Endodermal cell (in vitro differentiated cells): ENCODE measurements around the gene SELENOH. TPM values are rescaled to one million over a fixed set of nuclear protein-coding genes. Genes with fewer than 3 reads are reported as not detected.

Experiments used
- DNase-seq: peaks from one replicate; pipeline ENCODE4 v3.0.0-alpha.2; 2017
- H3K27ac ChIP-seq: 2 replicates; pipeline ENCODE4 v1.5.1; 2013; ENCODE audit warnings: mild to moderate bottlenecking, low read depth, low read length, moderate library complexity
- H3K27me3 ChIP-seq: 2 replicates; pipeline ENCODE4 v1.6.1; 2013; ENCODE audit warnings: mild to moderate bottlenecking, low read length, moderate library complexity; ENCODE audit not compliant: insufficient read depth, control insufficient read depth, poor library complexity, severe bottlenecking
- H3K36me3 ChIP-seq: 2 replicates; pipeline ENCODE4 v1.7.0; 2013; ENCODE audit warnings: mild to moderate bottlenecking, low read length, moderate library complexity; ENCODE audit not compliant: control insufficient read depth, insufficient read depth
- H3K4me1 ChIP-seq: one replicate; pipeline ENCODE4 v1.7.0; 2013; ENCODE audit warnings: low read length; ENCODE audit not compliant: control insufficient read depth, insufficient read depth
- H3K4me3 ChIP-seq: 2 replicates; pipeline ENCODE4 v1.5.1; 2013; ENCODE audit warnings: mild to moderate bottlenecking, low read length, moderate library complexity
- H3K9ac ChIP-seq: 2 replicates; pipeline ENCODE4 v1.6.1; 2013; ENCODE audit warnings: mild to moderate bottlenecking, low read length, moderate library complexity; ENCODE audit not compliant: poor library complexity, severe bottlenecking; ENCODE audit errors: extremely low read depth
- H3K9me3 ChIP-seq: 2 replicates; pipeline ENCODE4 v1.6.1; 2013; ENCODE audit warnings: mild to moderate bottlenecking, low read length, moderate library complexity; ENCODE audit not compliant: control insufficient read depth
- H3K27ac Mint-ChIP-seq: 2 replicates; pipeline ENCODE4 v1.8.0; 2020; ENCODE audit warnings: mixed read lengths
- H3K27me3 Mint-ChIP-seq: 2 replicates; pipeline ENCODE4 v1.8.0; 2021; ENCODE audit warnings: mild to moderate bottlenecking, mixed read lengths; ENCODE audit not compliant: insufficient read depth
- H3K36me3 Mint-ChIP-seq: 2 replicates; pipeline ENCODE4 v1.8.0; 2020; ENCODE audit warnings: low read depth, mixed read lengths
- H3K4me1 Mint-ChIP-seq: 2 replicates; pipeline ENCODE4 v1.8.0; 2020; ENCODE audit warnings: mixed read lengths
- H3K4me3 Mint-ChIP-seq: 2 replicates; pipeline ENCODE4 v1.8.0; 2020; ENCODE audit warnings: mild to moderate bottlenecking, moderate library complexity, mixed read lengths
- H3K9me3 Mint-ChIP-seq: 2 replicates; pipeline ENCODE4 v1.8.0; 2020; ENCODE audit warnings: mild to moderate bottlenecking, mixed read lengths
- WGBS, 2 experiments: methylation state at CpG; one replicate each; pipeline versions ENCODE4 v1.1.5 to v1.1.7; 2013; ENCODE audit warnings: missing lambda C conversion rate in 2 of 2, mixed read lengths in 1 of 2; ENCODE audit not compliant: insufficient coverage in 1 of 2, insufficient read length in 1 of 2; 5-methylcytosine and 5-hydroxymethylcytosine counted together
- total RNA-seq, 2 donors: library from RNA; stranded (reverse); fragmentation: NEBNext Ultra II Directional in 1 of 2; extraction: Animal tissue kit (Norgen Biotek cat#: 25700) in 1 of 2; gene quantifications; 2 replicates in 1 of 2; 3 replicates in 1 of 2; pipeline ENCODE4 v1.2.1, GENCODE V29; 2021
- TF ChIP-seq, protein P1 (sequence below): fragments of 200-600 bp; sonication (generic); conservative IDR thresholded peaks from 2 replicates; pipeline ENCODE4 v1.5.0; 2021; ENCODE audit warnings: antibody characterized with exemption, mild to moderate bottlenecking

Gene SELENOH
- total RNA-seq, 2 donors from 2014 or later = 213 to 226 TPM

DNA sequence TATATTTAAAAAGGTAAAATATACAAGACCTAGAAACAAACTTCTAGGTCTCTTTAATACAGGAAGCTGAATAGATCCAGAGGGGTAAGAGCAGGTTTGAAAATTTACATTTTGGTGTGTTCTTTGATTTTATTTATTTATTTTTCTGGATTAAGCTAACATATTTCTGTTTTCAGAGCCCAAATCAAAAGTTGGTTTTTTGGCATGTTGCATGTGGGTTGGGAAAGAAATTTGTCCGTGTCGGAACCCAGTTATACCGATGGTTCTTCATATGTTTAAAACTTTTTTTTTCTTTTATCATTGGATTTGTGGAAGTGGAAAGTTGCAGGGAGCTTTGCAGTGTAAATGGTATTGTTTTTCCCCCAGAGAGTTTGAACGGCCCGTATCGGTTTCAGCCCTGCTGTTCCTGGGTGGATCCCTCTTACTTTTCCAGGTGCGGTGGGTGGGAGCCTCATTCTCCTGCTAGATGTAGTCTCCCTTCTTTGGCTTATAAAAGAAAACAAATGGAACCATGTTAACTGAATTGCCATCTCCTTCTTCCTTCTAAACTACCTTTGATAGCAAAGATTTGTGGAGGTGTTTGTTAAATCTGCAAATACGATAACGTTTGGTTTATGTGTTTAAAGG lies 21.1 kb downstream of the SELENOH start:
- Histone ChIP-seq H3K9ac (peak overlapping the region; percentile 96), H3K4me1 (no peaks in the 10 kb centered on the region), H3K9me3 (no peaks in the 10 kb centered on the region), H3K27me3 (no peaks in the 10 kb centered on the region), H3K27ac (peak overlapping the region; percentile 80), H3K36me3 (peaks cover 4% of the 10 kb centered on the region), H3K4me3 (peak overlapping the region; percentile 90)
- H3K4me3 Mint-ChIP-seq = peak overlapping the region; percentile 85
- no peaks in the 10 kb centered on the region for H3K9me3 Mint-ChIP-seq
- H3K27ac Mint-ChIP-seq = peak overlapping the region; percentile 99
- 0 to 1% methylated on average over 4 to 9 of the region's 9 CpGs for WGBS, 2 experiments
- no peaks in the 10 kb centered on the region for H3K27me3 Mint-ChIP-seq
- H3K36me3 Mint-ChIP-seq = peaks cover 8% of the 10 kb centered on the region
- no peak for DNase-seq
- TF ChIP-seq, protein P1, sequence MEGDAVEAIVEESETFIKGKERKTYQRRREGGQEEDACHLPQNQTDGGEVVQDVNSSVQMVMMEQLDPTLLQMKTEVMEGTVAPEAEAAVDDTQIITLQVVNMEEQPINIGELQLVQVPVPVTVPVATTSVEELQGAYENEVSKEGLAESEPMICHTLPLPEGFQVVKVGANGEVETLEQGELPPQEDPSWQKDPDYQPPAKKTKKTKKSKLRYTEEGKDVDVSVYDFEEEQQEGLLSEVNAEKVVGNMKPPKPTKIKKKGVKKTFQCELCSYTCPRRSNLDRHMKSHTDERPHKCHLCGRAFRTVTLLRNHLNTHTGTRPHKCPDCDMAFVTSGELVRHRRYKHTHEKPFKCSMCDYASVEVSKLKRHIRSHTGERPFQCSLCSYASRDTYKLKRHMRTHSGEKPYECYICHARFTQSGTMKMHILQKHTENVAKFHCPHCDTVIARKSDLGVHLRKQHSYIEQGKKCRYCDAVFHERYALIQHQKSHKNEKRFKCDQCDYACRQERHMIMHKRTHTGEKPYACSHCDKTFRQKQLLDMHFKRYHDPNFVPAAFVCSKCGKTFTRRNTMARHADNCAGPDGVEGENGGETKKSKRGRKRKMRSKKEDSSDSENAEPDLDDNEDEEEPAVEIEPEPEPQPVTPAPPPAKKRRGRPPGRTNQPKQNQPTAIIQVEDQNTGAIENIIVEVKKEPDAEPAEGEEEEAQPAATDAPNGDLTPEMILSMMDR = no peak
- H3K4me1 Mint-ChIP-seq = peaks cover 29% of the 10 kb centered on the region

DNA sequence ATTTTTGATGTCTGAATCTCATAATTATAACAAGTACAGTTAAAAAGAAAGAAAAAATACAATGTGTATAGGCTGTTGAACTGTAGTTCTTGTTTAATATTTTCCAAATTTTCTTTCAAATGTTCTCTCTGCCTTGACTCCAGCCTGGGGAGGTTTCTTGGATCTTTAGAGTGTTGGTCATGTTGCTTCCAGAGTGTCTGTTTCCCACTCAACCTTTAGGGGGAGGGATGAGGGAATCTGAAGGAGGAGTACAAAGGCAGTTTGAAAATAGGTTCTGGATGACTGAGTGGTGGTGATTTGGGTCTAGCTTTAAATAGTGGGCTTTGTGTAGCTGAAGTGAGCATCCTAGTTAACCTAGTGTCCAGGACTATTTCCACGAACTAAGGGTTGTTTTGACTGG lies 22.3 kb downstream of the SELENOH start:
- Mint-ChIP-seq H3K4me1 (peaks cover 29% of the 10 kb centered on the region), H3K9me3 (no peaks in the 10 kb centered on the region)

DNA sequence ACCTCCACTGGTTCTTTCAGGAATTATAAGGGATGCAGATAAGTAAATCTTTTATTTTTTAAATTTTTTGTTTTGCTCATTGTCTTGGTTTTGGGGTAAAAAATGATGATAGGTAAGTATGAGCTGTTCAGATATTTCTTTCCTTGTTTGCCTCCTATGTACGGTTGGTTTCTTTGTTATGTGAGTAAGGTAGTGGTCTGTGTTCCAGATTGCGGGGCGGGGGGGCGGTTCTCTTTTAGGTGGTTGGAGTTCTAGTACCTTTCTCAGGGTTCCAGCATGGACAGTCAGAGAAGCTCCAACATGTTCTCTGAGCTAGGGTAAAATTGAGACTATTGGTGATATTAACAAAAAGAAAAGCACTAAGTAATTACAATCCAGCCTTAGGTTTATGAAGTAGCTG lies 22.7 kb downstream of the SELENOH start:
- Mint-ChIP-seq H3K4me1 (peaks cover 29% of the 10 kb centered on the region), H3K27me3 (no peaks in the 10 kb centered on the region), H3K4me3 (peak overlapping the region; percentile 85), H3K27ac (peak overlapping the region; percentile 93), H3K9me3 (no peaks in the 10 kb centered on the region), H3K36me3 (peaks cover 14% of the 10 kb centered on the region)
- no peaks in the 10 kb centered on the region for H3K9me3 ChIP-seq
- H3K27me3 ChIP-seq = no peaks in the 10 kb centered on the region
- 21% methylated on average over 1 of the region's 4 CpGs; no CpG with 5 or more reads in 1 of the 2 experiments for WGBS, 2 experiments
- peak overlapping the region; percentile 96 for H3K9ac ChIP-seq
- no peaks in the 10 kb centered on the region for H3K4me1 ChIP-seq
- peaks cover 6% of the 10 kb centered on the region for H3K36me3 ChIP-seq
- TF ChIP-seq, protein P1 = no peak
- peak overlapping the region; percentile 90 for H3K4me3 ChIP-seq
- H3K27ac ChIP-seq = no peak overlapping the region
- no peak for DNase-seq

More for the DNA sequence above, 22.3 kb downstream of the SELENOH start:
- no peaks in the 10 kb centered on the region for H3K9me3 ChIP-seq
- WGBS, 2 experiments = 6% methylated on average over 1 of the region's 1 CpG; no CpG with 5 or more reads in 1 of the 2 experiments
- H3K4me3 ChIP-seq = peak overlapping the region; percentile 90
- TF ChIP-seq, protein P1 = peak; percentile 68
- Mint-ChIP-seq H3K27me3 (no peaks in the 10 kb centered on the region), H3K36me3 (peaks cover 14% of the 10 kb centered on the region), H3K27ac (peak overlapping the region; percentile 93), H3K4me3 (peak overlapping the region; percentile 85)
- H3K27ac ChIP-seq = peak overlapping the region; percentile 21
- no peaks in the 10 kb centered on the region for H3K27me3 ChIP-seq
- no peaks in the 10 kb centered on the region for H3K4me1 ChIP-seq
- peaks cover 6% of the 10 kb centered on the region for H3K36me3 ChIP-seq
- peak overlapping the region; percentile 96 for H3K9ac ChIP-seq
- no peak for DNase-seq
